Stimulated activated naive CD8-positive, alpha-beta T cell treated with anti-CD3 and anti-CD28 coated beads, Interleukin-15, amount 100 ng/mL, for 72 hours (primary cell): ENCODE results near the gene PRSS8.
"Not testable (repeated sequence)": the region's sequence is repeated elsewhere in the genome, so short reads cannot be mapped to it uniquely, and the experiment has no call there.

Experiments
- ATAC-seq: fragments of 150-1000 bp; cut with Tn5 transposase; 2 replicates; pipeline ENCODE4 v1.10.0; 2021; ENCODE audit warnings: mild to moderate bottlenecking, moderate library complexity
- DNase-seq, 2 donors: peaks; one replicate each; pipeline ENCODE4 v3.0.0; 2021 to 2022
- H3K27ac Mint-ChIP-seq, 2 donors: one replicate each; pipeline ENCODE4 v1.8.0; 2022; ENCODE audit warnings: mild to moderate bottlenecking in 2 of 2, mixed read lengths in 2 of 2, moderate library complexity in 2 of 2
- H3K27me3 Mint-ChIP-seq: one replicate; pipeline ENCODE4 v1.8.0; 2022; ENCODE audit warnings: mixed read lengths
- H3K4me1 Mint-ChIP-seq: one replicate; pipeline ENCODE4 v1.8.0; 2022; ENCODE audit warnings: mild to moderate bottlenecking, mixed read lengths
- H3K4me3 Mint-ChIP-seq, 2 donors: one replicate each; pipeline ENCODE4 v1.8.0; 2022; ENCODE audit warnings: mild to moderate bottlenecking in 2 of 2, mixed read lengths in 2 of 2, moderate library complexity in 1 of 2
- H3K9me3 Mint-ChIP-seq, 2 donors: one replicate each; pipeline ENCODE4 v1.8.0; 2022; ENCODE audit warnings: mixed read lengths in 2 of 2

Gene PRSS8

DNA sequence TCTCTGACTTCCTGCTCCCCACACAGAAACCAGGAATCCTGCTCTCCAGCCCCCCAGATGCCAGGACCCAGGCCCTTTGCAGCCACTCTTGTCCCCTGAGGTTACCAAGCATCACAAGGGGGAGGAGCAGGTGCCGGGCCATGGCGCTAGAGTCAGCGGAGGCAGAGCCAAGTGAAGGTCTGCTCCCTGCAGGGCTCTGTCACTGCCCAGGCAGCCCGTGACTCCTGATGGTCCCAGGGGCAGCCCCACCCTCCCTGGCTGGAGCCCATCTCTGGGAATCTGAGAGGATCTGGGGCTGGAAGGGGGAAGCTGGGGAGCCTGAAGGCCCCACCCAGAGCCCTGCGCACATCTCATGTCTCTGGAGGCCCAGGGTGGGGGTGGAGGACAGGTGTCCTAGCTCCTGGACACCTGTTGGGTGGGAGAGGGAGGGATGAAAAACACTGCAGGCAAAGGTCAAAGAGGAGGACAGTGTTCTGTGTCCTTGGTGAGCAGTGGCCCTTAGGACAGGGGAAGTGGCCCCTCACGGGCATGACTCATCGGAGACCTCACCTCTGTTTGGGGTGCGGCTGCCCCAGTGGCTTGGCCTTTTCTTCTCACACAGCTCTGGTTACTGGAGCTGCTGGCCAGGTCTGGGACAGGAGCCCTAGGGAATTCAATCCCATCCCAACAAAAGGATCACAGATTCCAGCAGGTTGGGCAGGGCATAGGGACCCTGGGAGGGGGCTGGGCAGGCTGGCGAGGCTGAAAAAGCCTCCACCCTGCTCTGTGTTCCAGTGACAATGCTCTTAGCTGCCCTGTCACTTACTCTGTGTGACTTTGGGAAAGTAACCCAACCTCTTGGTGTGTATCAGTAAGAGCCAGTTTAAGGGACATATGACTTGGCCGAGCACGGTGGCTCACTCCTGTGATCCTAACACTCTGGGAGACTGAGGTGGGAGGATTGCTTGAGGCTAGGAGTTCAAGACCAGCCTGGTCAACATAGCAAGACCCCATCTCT, 14.7 kb upstream of the PRSS8 start, which contains the start of gene PRSS36:
Gene PRSS36 (minus strand): TSS at position 173 of the 997 bp plus-strand sequence. CDS start 31 bp downstream, at position 142.
- Mint-ChIP-seq H3K4me3 (no peak within 1 kb of the TSS), H3K27me3 (peaks cover 8% of the 10 kb centered on the region), H3K4me1 (no peaks in the 10 kb centered on the region), H3K27ac (peak within 1 kb of the TSS in 1 of 2 donors; percentile 62), H3K9me3 (no peaks in the 10 kb centered on the region)
- DNase-seq (no peak), ATAC-seq (no peak)

DNA sequence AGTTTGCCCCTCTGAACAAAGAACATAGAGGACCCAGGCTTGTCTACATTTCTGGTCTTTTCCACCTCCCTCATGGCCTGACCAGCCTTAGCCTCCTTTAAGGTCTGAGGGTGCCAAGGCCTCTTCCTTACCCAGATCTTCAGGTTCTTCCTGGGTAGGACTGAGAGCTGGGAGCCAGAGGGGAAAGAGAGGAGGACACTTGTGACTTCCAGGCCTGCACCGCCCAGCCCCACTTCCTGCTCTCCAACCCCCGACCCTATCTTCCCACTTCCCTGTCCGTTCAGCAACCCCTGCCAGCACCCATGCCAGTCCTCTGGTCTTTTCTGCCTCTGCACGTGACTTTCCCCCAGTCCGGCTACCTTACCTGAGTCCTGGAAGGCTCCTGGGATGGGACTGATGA, 13.8 kb upstream of the PRSS8 start:
- Mint-ChIP-seq H3K4me3 (no peak overlapping the region), H3K9me3 (no peaks in the 10 kb centered on the region), H3K27me3 (peaks cover 8% of the 10 kb centered on the region), H3K27ac (no peak overlapping the region), H3K4me1 (no peaks in the 10 kb centered on the region)
- ATAC-seq (no peak), DNase-seq (no peak)

GRCh38 chr16:31148896-31149295, 13.4 kb upstream of the PRSS8 start:
- no peaks in the 10 kb centered on the region for H3K4me1 Mint-ChIP-seq
- no peaks in the 10 kb centered on the region for H3K9me3 Mint-ChIP-seq
- peaks cover 8% of the 10 kb centered on the region for H3K27me3 Mint-ChIP-seq
- ATAC-seq (peak; percentile 39), DNase-seq (no peak)
- no peak overlapping the region for H3K4me3 Mint-ChIP-seq
- no peak overlapping the region for H3K27ac Mint-ChIP-seq

DNA sequence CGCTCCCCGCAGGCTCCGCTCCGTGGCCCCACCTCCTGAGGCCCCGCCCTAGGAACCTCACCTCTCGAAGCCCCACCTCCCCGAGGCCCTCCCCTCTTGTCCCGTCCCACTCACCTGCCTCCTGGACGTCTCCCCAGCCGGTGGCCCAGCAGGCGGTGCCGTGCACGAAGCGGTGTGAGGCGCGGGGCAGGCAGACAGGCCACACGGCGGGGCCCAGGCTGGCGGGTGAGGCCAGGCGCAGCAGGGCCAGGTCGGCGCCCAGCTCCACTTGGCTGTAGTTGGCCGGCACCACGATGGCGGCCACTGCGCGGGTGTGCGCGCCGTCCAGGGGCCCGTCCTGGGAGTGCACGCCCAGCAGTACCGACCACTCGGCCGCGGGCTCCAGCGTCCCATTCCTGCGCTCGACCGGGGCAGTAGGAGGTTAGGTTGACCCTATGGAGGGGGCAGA, 12.8 kb upstream of the PRSS8 start:
- Mint-ChIP-seq H3K4me3 (no peak overlapping the region), H3K27me3 (peaks cover 8% of the 10 kb centered on the region), H3K27ac (no peak overlapping the region), H3K4me1 (peaks cover 4% of the 10 kb centered on the region), H3K9me3 (no peaks in the 10 kb centered on the region)
- DNase-seq (no peak), ATAC-seq (peak; percentile 47)

DNA sequence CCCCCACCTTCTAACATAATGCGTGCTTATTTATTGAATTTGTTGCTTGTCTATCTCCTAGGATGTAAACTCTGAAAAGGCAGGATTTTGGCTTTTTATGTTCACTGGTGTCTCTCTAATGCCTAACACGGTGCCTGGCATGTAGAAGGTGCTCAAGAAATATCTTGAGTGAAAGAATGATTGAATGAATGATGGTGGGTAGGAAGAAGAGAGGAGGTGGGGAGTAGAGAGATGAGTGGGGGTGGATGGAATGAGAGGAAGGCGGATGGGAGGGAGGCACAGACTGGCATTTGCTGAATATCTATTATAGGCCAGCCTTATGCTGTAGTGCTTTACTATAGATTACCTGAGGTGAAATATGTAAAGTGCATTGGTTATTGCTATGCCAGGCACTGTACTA, 12.0 kb upstream of the PRSS8 start:
- no peak overlapping the region for H3K27ac Mint-ChIP-seq
- H3K9me3 Mint-ChIP-seq, result no peaks in the 10 kb centered on the region
- no peak overlapping the region for H3K4me3 Mint-ChIP-seq
- peaks cover 6% of the 10 kb centered on the region for H3K4me1 Mint-ChIP-seq
- DNase-seq (no peak), ATAC-seq (no peak)
- H3K27me3 Mint-ChIP-seq, result peaks cover 8% of the 10 kb centered on the region

GRCh38 chr16:31145398-31145990, 10.0 kb upstream of the PRSS8 start:
- Mint-ChIP-seq H3K27ac (no peak overlapping the region), H3K4me3 (no peak overlapping the region), H3K27me3 (peaks cover 8% of the 10 kb centered on the region), H3K9me3 (no peaks in the 10 kb centered on the region), H3K4me1 (peaks cover 21% of the 10 kb centered on the region)
- DNase-seq (no peak), ATAC-seq (no peak)

DNA sequence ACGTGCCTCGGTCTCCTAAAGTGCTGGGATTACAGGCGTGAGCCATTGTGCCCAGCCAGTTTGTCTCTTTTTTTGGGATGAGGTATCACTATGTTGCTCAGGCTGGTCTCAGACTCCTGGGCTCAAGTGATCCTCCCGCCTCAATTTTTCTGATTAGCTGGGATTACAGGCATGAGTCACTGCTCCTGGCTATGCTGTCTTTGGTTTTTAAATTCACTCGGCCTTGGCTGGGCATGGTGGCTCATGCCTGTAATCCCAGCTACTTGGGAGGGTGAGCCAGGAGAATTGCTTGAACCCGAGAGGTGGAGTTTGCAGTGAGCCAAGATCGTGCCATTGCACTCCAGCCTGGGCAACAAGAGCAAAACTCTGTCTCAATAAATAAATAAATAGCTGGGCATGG, 8.9 kb upstream of the PRSS8 start:
- H3K27me3 Mint-ChIP-seq, DNase-seq, ATAC-seq, H3K4me3 Mint-ChIP-seq, H3K27ac Mint-ChIP-seq, H3K9me3 Mint-ChIP-seq: not testable (repeated sequence)
- peaks cover 21% of the 10 kb centered on the region for H3K4me1 Mint-ChIP-seq

GRCh38 chr16:31143694-31144148, 8.2 kb upstream of the PRSS8 start:
- peaks cover 21% of the 10 kb centered on the region for H3K4me1 Mint-ChIP-seq
- peak overlapping the region in 1 of 2 donors; percentile 35 for H3K27ac Mint-ChIP-seq
- peak overlapping the region; percentile 55 to 68 for H3K4me3 Mint-ChIP-seq
- no peaks in the 10 kb centered on the region for H3K9me3 Mint-ChIP-seq
- no peak for DNase-seq
- no peak for ATAC-seq
- H3K27me3 Mint-ChIP-seq, result no peaks in the 10 kb centered on the region

- DNase-seq (no peak), ATAC-seq (no peak)
- no peaks in the 10 kb centered on the region for H3K9me3 Mint-ChIP-seq
- H3K27ac Mint-ChIP-seq, result peak overlapping the region in 1 of 2 donors; percentile 35
- H3K4me1 Mint-ChIP-seq, result peaks cover 21% of the 10 kb centered on the region
- H3K4me3 Mint-ChIP-seq, result peak overlapping the region; percentile 55 to 68
- no peaks in the 10 kb centered on the region for H3K27me3 Mint-ChIP-seq
Observed at GRCh38 chr16:31143011-31143693, 7.6 kb upstream of the PRSS8 start.

- no peaks in the 10 kb centered on the region for H3K27me3 Mint-ChIP-seq
- no peaks in the 10 kb centered on the region for H3K9me3 Mint-ChIP-seq
- H3K4me1 Mint-ChIP-seq, result peaks cover 21% of the 10 kb centered on the region
- DNase-seq, result peak; percentile 99 to 100
- H3K4me3 Mint-ChIP-seq, result peak overlapping the region; percentile 76 to 78
- peak; percentile 89 for ATAC-seq
- H3K27ac Mint-ChIP-seq, result peak overlapping the region in 1 of 2 donors; percentile 62
Observed at GRCh38 chr16:31142109-31143010, 6.8 kb upstream of the PRSS8 start.

- Mint-ChIP-seq H3K27ac (peak overlapping the region in 1 of 2 donors; percentile 62), H3K4me3 (peak overlapping the region; percentile 76 to 78), H3K27me3 (no peaks in the 10 kb centered on the region), H3K9me3 (no peaks in the 10 kb centered on the region), H3K4me1 (peaks cover 21% of the 10 kb centered on the region)
- no peak for ATAC-seq
- DNase-seq, result peak in 1 of 2 donors; percentile 25
Observed at GRCh38 chr16:31141489-31142108, 6.1 kb upstream of the PRSS8 start.

- ATAC-seq, H3K27ac Mint-ChIP-seq, H3K27me3 Mint-ChIP-seq, H3K9me3 Mint-ChIP-seq, DNase-seq: not testable (repeated sequence)
- Mint-ChIP-seq H3K4me1 (peaks cover 21% of the 10 kb centered on the region), H3K4me3 (peak overlapping the region in 1 of 2 donors; percentile 76)
Observed at GRCh38 chr16:31141071-31141469, 5.5 kb upstream of the PRSS8 start.

GRCh38 chr16:31138621-31139578, 3.4 kb upstream of the PRSS8 start:
- DNase-seq (no peak), ATAC-seq (no peak)
- peaks cover 21% of the 10 kb centered on the region for H3K4me1 Mint-ChIP-seq
- H3K27ac Mint-ChIP-seq, result no peak overlapping the region
- no peaks in the 10 kb centered on the region for H3K27me3 Mint-ChIP-seq
- H3K9me3 Mint-ChIP-seq, result no peaks in the 10 kb centered on the region
- no peak overlapping the region for H3K4me3 Mint-ChIP-seq
